ENCODE measurements around the gene FOXRED1.

GRCh38 chr11:126231725-126232459 lies 37.1 kb upstream of the FOXRED1 start:
- TF ChIP-seq POLR2A (IDR thresholded peaks at IDR 0.05; ENCODE audit: low read depth, low read length) (no peak), POLR2AphosphoS5 (IDR thresholded peaks at IDR 0.05; ENCODE audit: low read depth, low read length) (no peak), TAF1 (IDR thresholded peaks at IDR 0.05; ENCODE audit: borderline replicate concordance, low read depth, low read length) (no peak)
